Measurements from ENCODE around the gene UBE2H.

GRCh38 chr7:129804111-129804889, 148.5 kb downstream of the UBE2H start:
- no peak for TF ChIP-seq YY1 (IDR thresholded peaks at IDR 0.05; ENCODE audit: insufficient read depth, insufficient read length)
- no peak for TF ChIP-seq ZNF274 (IDR thresholded peaks at IDR 0.05; ENCODE audit: low read depth, low read length)
- no peak for TF ChIP-seq SUZ12 (IDR thresholded peaks at IDR 0.05; ENCODE audit: extremely low read depth, insufficient read depth, insufficient read length)

All from NT2/D1 (cell line).